Mammary epithelial cell (primary cell): Measurements from ENCODE around the gene NSUN7.

Experiments used
- EZH2 ChIP-seq: IDR thresholded peaks from 2 replicates; pipeline ENCODE4 v1.6.1; 2012; ENCODE audit warnings: low read length, inconsistent platforms, borderline replicate concordance
- TF ChIP-seq, protein P1 (sequence below), 2 donors: IDR thresholded peaks in 1 of 2; conservative IDR thresholded peaks in 1 of 2; 2 replicates each; pipeline ENCODE4 v1.5.1; 2011 to 2012; ENCODE audit warnings: inconsistent platforms in 2 of 2, low read length in 2 of 2, mild to moderate bottlenecking in 2 of 2, control low read depth in 1 of 2, low read depth in 1 of 2; ENCODE audit not compliant: insufficient read depth in 1 of 2; ENCODE audit errors: extremely low read depth in 1 of 2

DNA sequence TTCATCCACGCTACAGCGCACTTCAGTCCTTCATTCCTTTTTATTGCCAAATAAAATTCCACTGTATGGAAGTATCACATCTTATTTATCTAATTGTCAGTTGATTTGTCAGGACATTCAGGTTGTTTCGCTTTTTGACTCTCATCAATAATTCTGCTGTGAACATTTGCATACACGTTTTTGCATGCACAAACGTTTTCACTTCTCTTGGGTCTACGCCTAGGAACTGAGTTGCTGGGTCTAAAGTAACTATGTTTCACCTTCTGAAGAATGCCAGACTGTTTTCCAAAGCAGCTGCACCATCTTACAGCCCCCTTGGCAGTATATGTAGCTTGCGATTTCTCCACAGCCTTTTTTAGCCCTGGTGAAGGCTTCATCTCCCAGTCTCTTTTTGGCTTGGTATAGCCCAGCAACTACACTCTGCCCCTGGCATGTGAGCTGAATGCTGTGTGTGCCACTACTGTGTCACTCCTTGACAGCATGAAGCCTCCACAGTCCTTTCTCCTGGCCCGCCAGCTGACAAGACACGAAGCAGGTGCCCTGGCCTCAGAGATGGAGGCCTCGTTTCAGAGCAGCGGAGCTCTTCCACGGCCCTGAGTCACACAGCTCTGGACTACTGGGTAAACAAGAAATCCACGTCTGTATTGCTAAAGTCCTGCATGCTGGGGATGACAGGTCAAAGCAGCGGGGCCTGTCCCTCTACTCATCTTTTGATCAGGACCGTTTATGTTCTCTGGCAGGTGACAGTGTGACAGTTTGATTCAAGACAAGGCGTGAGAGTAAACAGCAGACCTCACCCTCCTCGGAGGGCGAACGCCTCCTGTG is 75.5 kb downstream of the NSUN7 start:
- no peak for TF ChIP-seq EZH2
- TF ChIP-seq, protein P1, sequence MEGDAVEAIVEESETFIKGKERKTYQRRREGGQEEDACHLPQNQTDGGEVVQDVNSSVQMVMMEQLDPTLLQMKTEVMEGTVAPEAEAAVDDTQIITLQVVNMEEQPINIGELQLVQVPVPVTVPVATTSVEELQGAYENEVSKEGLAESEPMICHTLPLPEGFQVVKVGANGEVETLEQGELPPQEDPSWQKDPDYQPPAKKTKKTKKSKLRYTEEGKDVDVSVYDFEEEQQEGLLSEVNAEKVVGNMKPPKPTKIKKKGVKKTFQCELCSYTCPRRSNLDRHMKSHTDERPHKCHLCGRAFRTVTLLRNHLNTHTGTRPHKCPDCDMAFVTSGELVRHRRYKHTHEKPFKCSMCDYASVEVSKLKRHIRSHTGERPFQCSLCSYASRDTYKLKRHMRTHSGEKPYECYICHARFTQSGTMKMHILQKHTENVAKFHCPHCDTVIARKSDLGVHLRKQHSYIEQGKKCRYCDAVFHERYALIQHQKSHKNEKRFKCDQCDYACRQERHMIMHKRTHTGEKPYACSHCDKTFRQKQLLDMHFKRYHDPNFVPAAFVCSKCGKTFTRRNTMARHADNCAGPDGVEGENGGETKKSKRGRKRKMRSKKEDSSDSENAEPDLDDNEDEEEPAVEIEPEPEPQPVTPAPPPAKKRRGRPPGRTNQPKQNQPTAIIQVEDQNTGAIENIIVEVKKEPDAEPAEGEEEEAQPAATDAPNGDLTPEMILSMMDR (conservative IDR thresholded peaks at IDR 0.05 in 1 of 2, IDR thresholded peaks at IDR 0.05 in 1 of 2; ENCODE audit: extremely low read depth in 1 of 2, insufficient read depth in 1 of 2, low read depth in 1 of 2, low read length in 2 of 2), result no peak
